Erythroblast (primary cell): ENCODE measurements around the gene SEMA3A.

Experiments
- GATA1 ChIP-seq: IDR thresholded peaks from 2 replicates; pipeline ENCODE4 v1.6.1; 2011; ENCODE audit warnings: low read depth, mild to moderate bottlenecking, control low read depth, low read length, moderate library complexity
- POLR2A ChIP-seq: IDR thresholded peaks from 2 replicates; pipeline ENCODE4 v1.6.1; 2011; ENCODE audit warnings: mild to moderate bottlenecking, low read length

DNA sequence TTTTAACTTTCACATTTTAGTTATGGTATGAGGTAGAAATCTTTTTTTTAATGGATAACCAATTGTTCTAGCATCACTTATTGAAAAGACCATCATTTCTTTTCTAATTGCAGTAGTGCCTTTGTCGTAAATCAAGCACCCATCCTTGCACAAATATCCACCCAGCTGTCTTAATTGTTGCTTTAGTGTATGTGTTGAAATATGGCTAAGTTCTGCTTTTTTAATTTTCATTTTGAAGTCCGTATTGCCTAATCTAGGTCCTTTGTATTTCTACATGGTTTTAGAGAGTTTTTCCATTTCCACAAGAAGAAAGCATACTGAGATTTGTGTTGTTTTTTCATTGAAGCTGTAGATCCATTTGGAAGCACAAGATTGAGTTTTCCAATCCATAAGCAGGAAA lies 286.1 kb downstream of the SEMA3A start:
- no peak for TF ChIP-seq POLR2A
- no peak for TF ChIP-seq GATA1
